CD4-positive, alpha-beta T cell (primary cell): ENCODE data around the gene ALK. TPM values are rescaled to one million over a fixed set of nuclear protein-coding genes. Genes with fewer than 3 reads are reported as not detected.

ENCODE experiments used
- ATAC-seq: fragments of 200-7000 bp; cut with Tn5 transposase; one replicate; pipeline ENCODE4 v1.10.0; 2022; ENCODE audit warnings: mild to moderate bottlenecking; ENCODE audit not compliant: poor library complexity
- CTCF ChIA-PET: fragments of 350-600 bp; sonication (Branson Sonifier 250); formaldehyde crosslinking; loops from one replicate; lab custom pipeline; 2021; ENCODE audit warnings: antibody characterized with exemption, inconsistent platforms; lab: Charles Lee
- POLR2A ChIA-PET: fragments of 350-600 bp; sonication (Branson Sonifier 250); formaldehyde crosslinking; loops from one replicate; lab custom pipeline; 2021; ENCODE audit warnings: antibody characterized with exemption, inconsistent platforms; lab: Charles Lee
- DNase-seq, 14 experiments: peaks; one replicate each; pipeline ENCODE4 v3.0.0-alpha.2; 2013 to 2020; ENCODE audit warnings: mixed read lengths in 2 of 14
- H3K27ac ChIP-seq, 2 donors: one replicate each; pipeline versions ENCODE4 v1.5.1 to v1.7.0; 2013; ENCODE audit warnings: low read length in 2 of 2, low read depth in 1 of 2, mild to moderate bottlenecking in 1 of 2
- H3K27me3 ChIP-seq, 2 experiments: 1 replicate in 1 of 2; 2 replicates in 1 of 2; pipeline versions ENCODE4 v1.6.1 to v1.7.0; 2013; ENCODE audit warnings: low read length in 2 of 2, control low read depth in 1 of 2, mild to moderate bottlenecking in 1 of 2, moderate library complexity in 1 of 2; ENCODE audit not compliant: insufficient read depth in 2 of 2, control insufficient read depth in 1 of 2
- H3K36me3 ChIP-seq: one replicate; pipeline ENCODE4 v1.6.1; 2013; ENCODE audit warnings: low read length, control low read depth; ENCODE audit not compliant: insufficient read depth
- H3K4me1 ChIP-seq: one replicate; pipeline ENCODE4 v1.6.1; 2013; ENCODE audit warnings: low read length, control low read depth; ENCODE audit not compliant: insufficient read depth
- H3K4me3 ChIP-seq: one replicate; pipeline ENCODE4 v1.5.1; 2013; ENCODE audit warnings: mild to moderate bottlenecking, low read length, moderate library complexity
- H3K9me3 ChIP-seq, 2 experiments: 1 replicate in 1 of 2; 2 replicates in 1 of 2; pipeline versions ENCODE4 v1.6.1 to v1.7.0; 2013; ENCODE audit warnings: low read length in 2 of 2, mild to moderate bottlenecking in 2 of 2, control low read depth in 1 of 2, moderate library complexity in 1 of 2; ENCODE audit not compliant: control insufficient read depth in 1 of 2, insufficient read depth in 1 of 2
- H3K27ac Mint-ChIP-seq: one replicate; pipeline ENCODE4 v1.8.0; 2020; ENCODE audit warnings: mixed read lengths
- H3K27me3 Mint-ChIP-seq: one replicate; pipeline ENCODE4 v1.8.0; 2021; ENCODE audit warnings: mixed read lengths
- H3K36me3 Mint-ChIP-seq: one replicate; pipeline ENCODE4 v1.8.0; 2021; ENCODE audit warnings: low read depth, mixed read lengths
- H3K4me1 Mint-ChIP-seq: one replicate; pipeline ENCODE4 v1.8.0; 2021; ENCODE audit warnings: low read depth, mixed read lengths
- H3K4me3 Mint-ChIP-seq: one replicate; pipeline ENCODE4 v1.8.0; 2020; ENCODE audit warnings: mild to moderate bottlenecking, mixed read lengths
- H3K9me3 Mint-ChIP-seq: one replicate; pipeline ENCODE4 v1.8.0; 2020; ENCODE audit warnings: mixed read lengths
- CTCF ChIP-seq: fragments of 200-600 bp; IDR thresholded peaks from one replicate; pipeline ENCODE4 v1.8.0; 2022; ENCODE audit warnings: antibody characterized with exemption, mild to moderate bottlenecking
- intact Hi-C, 2 experiments: fragments of 100-400 bp; cut with DNase I in 1 of 2; cut with micrococcal nuclease in 1 of 2; formaldehyde crosslinking; loops; one replicate each; pipeline versions ENCODE4 v1.15.1 to v1.9.0; 2023 to 2025; cut with DNase I, micrococcal nuclease
- total RNA-seq, 174 experiments: library from RNA in 2 of 174; stranded (reverse) in 2 of 174; gene quantifications; one replicate each; pipeline ENCODE4 v1.2.3 and lab custom pipeline; 2021 to 2026

The ALK gene
- total RNA-seq, 2 experiments from 2014 or later: not detected

GRCh38 chr2:29227935-29228675, 693.3 kb downstream of the ALK start:
- CTCF ChIA-PET: no interaction called here
- H3K4me1 Mint-ChIP-seq: no peaks in the 10 kb centered on the region
- POLR2A ChIA-PET: no interaction called here
- H3K9me3 Mint-ChIP-seq: no peaks in the 10 kb centered on the region
- no peaks in the 10 kb centered on the region for H3K36me3 Mint-ChIP-seq
- Histone ChIP-seq H3K27me3 (peaks cover 2 to 10% of the 10 kb centered on the region in 2 experiments), H3K4me3 (no peak overlapping the region), H3K9me3 (no peaks in the 10 kb centered on the region), H3K36me3 (no peaks in the 10 kb centered on the region), H3K4me1 (no peaks in the 10 kb centered on the region), H3K27ac (no peak overlapping the region)
- no peak for TF ChIP-seq CTCF
- intact Hi-C loops: no loop called here
- DNase-seq: no peak
- no peak overlapping the region for H3K27ac Mint-ChIP-seq
- no peak for ATAC-seq
- H3K27me3 Mint-ChIP-seq: peaks cover 20% of the 10 kb centered on the region
- no peak overlapping the region for H3K4me3 Mint-ChIP-seq

GRCh38 chr2:29226808-29227207, 694.6 kb downstream of the ALK start:
- no peaks in the 10 kb centered on the region for H3K4me1 ChIP-seq
- Mint-ChIP-seq H3K36me3 (no peaks in the 10 kb centered on the region), H3K27me3 (peaks cover 20% of the 10 kb centered on the region), H3K9me3 (no peaks in the 10 kb centered on the region), H3K27ac (no peak overlapping the region), H3K4me1 (no peaks in the 10 kb centered on the region), H3K4me3 (no peak overlapping the region)
- no peak for TF ChIP-seq CTCF
- ATAC-seq (no peak), DNase-seq (no peak)
- H3K27me3 ChIP-seq: peaks cover 2 to 10% of the 10 kb centered on the region in 2 experiments
- no peaks in the 10 kb centered on the region for H3K9me3 ChIP-seq
- ChIA-PET POLR2A (no interaction called here), CTCF (no interaction called here)
- intact Hi-C loops: no loop called here
- H3K4me3 ChIP-seq: no peak overlapping the region
- no peaks in the 10 kb centered on the region for H3K36me3 ChIP-seq
- no peak overlapping the region for H3K27ac ChIP-seq

- intact Hi-C loops: no loop called here
Observed at GRCh38 chr2:29226375-29226774, 695.0 kb downstream of the ALK start.

More at GRCh38 chr2:29226375-29226774, 695.0 kb downstream of the ALK start:
- Histone ChIP-seq H3K27me3 (peaks cover 2 to 10% of the 10 kb centered on the region in 2 experiments), H3K27ac (no peak overlapping the region), H3K4me1 (no peaks in the 10 kb centered on the region), H3K4me3 (no peak overlapping the region), H3K36me3 (no peaks in the 10 kb centered on the region), H3K9me3 (no peaks in the 10 kb centered on the region)
- H3K9me3 Mint-ChIP-seq: no peaks in the 10 kb centered on the region
- H3K4me3 Mint-ChIP-seq: no peak overlapping the region
- ChIA-PET CTCF (no interaction called here), POLR2A (no interaction called here)
- H3K36me3 Mint-ChIP-seq: no peaks in the 10 kb centered on the region
- no peak for TF ChIP-seq CTCF
- no peaks in the 10 kb centered on the region for H3K4me1 Mint-ChIP-seq
- no peak for ATAC-seq
- H3K27me3 Mint-ChIP-seq: peaks cover 20% of the 10 kb centered on the region
- H3K27ac Mint-ChIP-seq: no peak overlapping the region
- no peak for DNase-seq
